B cell (primary cell): ENCODE results near the gene EGFL8. TPM values are rescaled to one million over a fixed set of nuclear protein-coding genes. Genes with fewer than 3 reads are reported as not detected.

Source experiments
- ATAC-seq: fragments of 200-7000 bp; cut with Tn5 transposase; one replicate; pipeline ENCODE4 v1.10.0; 2021; ENCODE audit warnings: low read depth, mild to moderate bottlenecking, moderate number of reproducible peaks, moderate library complexity
- CTCF ChIA-PET: fragments of 350-600 bp; sonication (Branson Sonifier 250); formaldehyde crosslinking; loops from one replicate; lab custom pipeline; 2021; ENCODE audit warnings: antibody characterized with exemption, inconsistent platforms; lab: Charles Lee
- POLR2A ChIA-PET: fragments of 350-600 bp; sonication (Branson Sonifier 250); formaldehyde crosslinking; loops from one replicate; lab custom pipeline; 2021; ENCODE audit warnings: antibody characterized with exemption; lab: Charles Lee
- DNase-seq: peaks from one replicate; pipeline ENCODE4 v3.0.0; 2013
- H2AFZ ChIP-seq: 2 replicates; pipeline ENCODE4 v1.6.1; 2012; ENCODE audit warnings: mild to moderate bottlenecking, low read depth, low read length; ENCODE audit not compliant: insufficient read depth, poor library complexity, severe bottlenecking
- H3K27ac ChIP-seq, 2 donors: 1 replicate in 1 of 2; 2 replicates in 1 of 2; pipeline ENCODE4 v1.5.1; 2012 to 2013; ENCODE audit warnings: low read length in 2 of 2, mild to moderate bottlenecking in 2 of 2, moderate library complexity in 1 of 2
- H3K27me3 ChIP-seq, 4 experiments: fragments of 200-600 bp in 1 of 4; sonication (generic) in 1 of 4; replicated peaks in 1 of 4; 1 replicate in 2 of 4; 2 replicates in 2 of 4; pipeline versions ENCODE4 v1.6.1 to v1.7.0; 2013 to 2016; ENCODE audit warnings: low read length in 3 of 4, mild to moderate bottlenecking in 2 of 4, mixed read lengths in 1 of 4, moderate library complexity in 1 of 4; ENCODE audit not compliant: insufficient read depth in 4 of 4, control insufficient read depth in 3 of 4; ENCODE audit errors: control extremely low read depth in 1 of 4
- H3K36me3 ChIP-seq, 2 experiments: replicated peaks in 1 of 2; 1 replicate in 1 of 2; 2 replicates in 1 of 2; pipeline versions ENCODE4 v1.6.1 to v1.7.1; 2013; ENCODE audit warnings: low read length in 1 of 2; ENCODE audit not compliant: insufficient read depth in 2 of 2, control insufficient read depth in 1 of 2; ENCODE audit errors: control extremely low read depth in 1 of 2, extremely low read depth in 1 of 2
- H3K4me1 ChIP-seq, 2 donors: fragments of 200-600 bp in 1 of 2; sonication (generic) in 1 of 2; 1 replicate in 1 of 2; 2 replicates in 1 of 2; pipeline versions ENCODE4 v1.5.1 to v1.6.1; 2013 to 2017; ENCODE audit warnings: low read length in 2 of 2; ENCODE audit not compliant: control insufficient read depth in 2 of 2, insufficient read depth in 2 of 2
- H3K4me2 ChIP-seq: replicated peaks from 2 replicates; pipeline ENCODE3; 2012; ENCODE audit warnings: mild to moderate bottlenecking, low read depth, low read length; ENCODE audit not compliant: poor library complexity, severe bottlenecking
- H3K4me3 ChIP-seq, 5 experiments: fragments of 200-600 bp in 1 of 5; sonication (generic) in 1 of 5; 1 replicate in 3 of 5; 2 replicates in 2 of 5; pipeline versions ENCODE4 v1.5.1 to v1.7.0; 2011 to 2016; ENCODE audit warnings: low read length in 4 of 5, mild to moderate bottlenecking in 4 of 5, low read depth in 2 of 5, control low read depth in 1 of 5, moderate library complexity in 1 of 5; ENCODE audit not compliant: insufficient read depth in 1 of 5; ENCODE audit errors: control extremely low read depth in 1 of 5, extremely low read depth in 1 of 5
- H3K79me2 ChIP-seq: fragments of 200-600 bp; sonication (generic); one replicate; pipeline ENCODE4 v1.6.0; 2016; ENCODE audit warnings: low read length; ENCODE audit not compliant: control insufficient read depth, insufficient read depth
- H3K9ac ChIP-seq: fragments of 200-600 bp; sonication (generic); 2 replicates; pipeline ENCODE4 v1.6.1; 2017; ENCODE audit warnings: mild to moderate bottlenecking, low read length, moderate library complexity
- H3K9me3 ChIP-seq, 3 donors: one replicate each; pipeline versions ENCODE4 v1.6.1 to v1.7.1; 2013; ENCODE audit warnings: low read length in 2 of 3; ENCODE audit not compliant: control insufficient read depth in 2 of 3, insufficient read depth in 1 of 3; ENCODE audit errors: control extremely low read depth in 1 of 3
- H4K20me1 ChIP-seq: 2 replicates; pipeline ENCODE4 v1.6.0; 2012; ENCODE audit warnings: mild to moderate bottlenecking, low read length; ENCODE audit not compliant: insufficient read depth, control insufficient read depth, poor library complexity, severe bottlenecking
- H3K27ac Mint-ChIP-seq: one replicate; pipeline ENCODE4 v1.8.0; 2021; ENCODE audit warnings: mixed read lengths
- H3K27me3 Mint-ChIP-seq: one replicate; pipeline ENCODE4 v1.8.0; 2021; ENCODE audit warnings: mixed read lengths
- H3K4me1 Mint-ChIP-seq: one replicate; pipeline ENCODE4 v1.8.0; 2021; ENCODE audit warnings: mixed read lengths
- H3K4me3 Mint-ChIP-seq: one replicate; pipeline ENCODE4 v1.8.0; 2021; ENCODE audit warnings: mixed read lengths
- H3K9me3 Mint-ChIP-seq: one replicate; pipeline ENCODE4 v1.8.0; 2022; ENCODE audit warnings: mixed read lengths; ENCODE audit not compliant: insufficient read depth
- EZH2 ChIP-seq: IDR thresholded peaks from 2 replicates; pipeline ENCODE4 v1.6.1; 2012; ENCODE audit warnings: borderline replicate concordance, low read depth, mild to moderate bottlenecking, moderate library complexity, low read length; ENCODE audit not compliant: insufficient read depth, poor library complexity, severe bottlenecking
- WGBS: methylation state at CpG from one replicate; pipeline ENCODE4 v1.1.5; 2013; ENCODE audit warnings: missing lambda C conversion rate; ENCODE audit not compliant: insufficient coverage; 5-methylcytosine and 5-hydroxymethylcytosine counted together
- intact Hi-C: fragments of 100-400 bp; cut with micrococcal nuclease; formaldehyde crosslinking; loops from one replicate; pipeline ENCODE4 v1.10.0; 2022
- polyA plus RNA-seq: library from polyadenylated mRNA; depleted of rRNA; stranded (reverse); fragments of >200 nt; gene quantifications from 2 replicates; pipeline ENCODE4 v1.2.3, GENCODE V29; 2012
- total RNA-seq, 2 donors: library from RNA; stranded (reverse); fragments of 120-200 nt in 1 of 2; gene quantifications; 1 replicate in 1 of 2; 2 replicates in 1 of 2; pipeline versions ENCODE4 v1.2.3 to v1.2.4, GENCODE V29; 2013 to 2022
- TF ChIP-seq, protein P1 (sequence below): fragments of 200-600 bp; IDR thresholded peaks from one replicate; pipeline ENCODE4 v1.8.0; 2022; ENCODE audit warnings: antibody characterized with exemption, mild to moderate bottlenecking

EGFL8 gene
- total and polyA plus RNA-seq, 2 donors (not counting 1 experiment from before 2014, with no cell fraction given) = 0.91 to 3.9 TPM

DNA sequence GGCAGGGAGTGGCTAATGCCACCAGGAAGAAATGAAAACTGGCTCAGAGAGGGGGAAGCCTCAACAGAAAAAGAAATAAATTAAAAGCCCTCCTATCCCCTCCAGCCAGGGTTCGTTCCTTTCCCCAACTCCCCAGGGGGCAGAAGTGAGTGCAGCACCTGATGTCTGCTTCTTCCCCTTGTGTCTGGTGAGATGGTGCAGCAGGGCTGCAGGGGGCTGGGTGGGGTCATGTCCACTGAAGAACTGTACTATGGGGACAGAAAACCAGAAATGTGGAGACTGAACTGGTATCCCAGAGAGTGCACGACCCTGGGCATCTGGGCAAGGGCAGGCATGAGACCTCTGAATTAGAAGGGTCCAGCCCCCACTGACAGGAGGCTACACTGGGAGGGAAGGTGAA is 4.0 kb downstream of the EGFL8 start:
- POLR2A ChIA-PET = no interaction called here
- WGBS = 67% methylated on average over 1 of the region's 2 CpGs

DNA sequence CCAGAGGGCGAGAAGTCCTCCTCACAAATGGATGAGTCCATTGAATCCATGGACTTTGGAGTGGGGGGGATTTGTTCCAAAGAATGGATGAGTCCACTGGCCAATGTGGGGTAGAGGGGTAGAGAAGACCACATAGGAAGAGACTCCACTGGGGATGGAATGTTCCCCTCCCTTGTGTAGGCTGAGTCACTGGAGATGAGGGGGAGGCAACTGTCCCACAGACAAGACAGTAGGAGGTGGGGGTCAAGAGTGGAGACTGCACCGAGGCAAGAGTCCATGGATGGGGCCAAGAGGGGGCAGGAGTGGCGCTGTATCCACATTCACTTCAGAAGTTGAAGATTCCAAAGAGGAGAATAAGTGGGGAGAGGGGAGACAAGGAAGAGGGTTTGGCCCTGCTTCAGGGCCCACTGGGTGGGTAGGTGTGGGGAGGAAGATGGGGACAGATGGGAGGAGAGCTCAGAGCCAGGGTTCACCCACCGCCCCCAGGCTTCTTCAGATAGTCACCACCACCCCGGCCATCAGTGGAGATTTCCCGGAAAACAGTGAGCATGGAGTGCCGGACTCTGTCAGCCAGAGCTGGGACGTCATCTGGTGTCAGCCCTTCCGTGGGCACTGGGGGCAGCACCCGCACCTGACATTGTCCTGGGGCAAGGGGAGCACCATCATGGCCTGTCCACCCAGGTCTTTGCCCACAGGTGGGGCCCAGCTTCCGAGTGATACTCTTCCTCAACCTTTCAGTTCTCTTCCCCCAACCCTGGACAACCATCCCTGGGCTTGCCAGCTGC is 4.6 kb downstream of the EGFL8 start:
- H3K4me3 Mint-ChIP-seq = no peak overlapping the region
- Histone ChIP-seq H4K20me1 (no peaks in the 10 kb centered on the region), H3K4me2 (no peak overlapping the region), H2AFZ (no peak overlapping the region), H3K9me3 (no peaks in the 10 kb centered on the region), H3K27me3 (no peaks in the 10 kb centered on the region), H3K9ac (no peak overlapping the region), H3K4me3 (no peak overlapping the region), H3K27ac (no peak overlapping the region), H3K36me3 (peaks cover 7 to 23% of the 10 kb centered on the region in 2 experiments), H3K79me2 (no peaks in the 10 kb centered on the region), H3K4me1 (peaks cover 0 to 16% of the 10 kb centered on the region in 2 donors)
- no peak overlapping the region for H3K27ac Mint-ChIP-seq
- intact Hi-C loops = no loop called here
- no peak for TF ChIP-seq EZH2
- TF ChIP-seq, protein P1, sequence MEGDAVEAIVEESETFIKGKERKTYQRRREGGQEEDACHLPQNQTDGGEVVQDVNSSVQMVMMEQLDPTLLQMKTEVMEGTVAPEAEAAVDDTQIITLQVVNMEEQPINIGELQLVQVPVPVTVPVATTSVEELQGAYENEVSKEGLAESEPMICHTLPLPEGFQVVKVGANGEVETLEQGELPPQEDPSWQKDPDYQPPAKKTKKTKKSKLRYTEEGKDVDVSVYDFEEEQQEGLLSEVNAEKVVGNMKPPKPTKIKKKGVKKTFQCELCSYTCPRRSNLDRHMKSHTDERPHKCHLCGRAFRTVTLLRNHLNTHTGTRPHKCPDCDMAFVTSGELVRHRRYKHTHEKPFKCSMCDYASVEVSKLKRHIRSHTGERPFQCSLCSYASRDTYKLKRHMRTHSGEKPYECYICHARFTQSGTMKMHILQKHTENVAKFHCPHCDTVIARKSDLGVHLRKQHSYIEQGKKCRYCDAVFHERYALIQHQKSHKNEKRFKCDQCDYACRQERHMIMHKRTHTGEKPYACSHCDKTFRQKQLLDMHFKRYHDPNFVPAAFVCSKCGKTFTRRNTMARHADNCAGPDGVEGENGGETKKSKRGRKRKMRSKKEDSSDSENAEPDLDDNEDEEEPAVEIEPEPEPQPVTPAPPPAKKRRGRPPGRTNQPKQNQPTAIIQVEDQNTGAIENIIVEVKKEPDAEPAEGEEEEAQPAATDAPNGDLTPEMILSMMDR = no peak
- no peaks in the 10 kb centered on the region for H3K27me3 Mint-ChIP-seq
- no peaks in the 10 kb centered on the region for H3K9me3 Mint-ChIP-seq
- H3K4me1 Mint-ChIP-seq = peaks cover 15% of the 10 kb centered on the region
- no peak for ATAC-seq
- WGBS = 98% methylated on average over 10 of the region's 11 CpGs
- CTCF ChIA-PET = no interaction called here
- DNase-seq = no peak
- POLR2A ChIA-PET = no interaction called here

More for the DNA sequence above, 4.0 kb downstream of the EGFL8 start:
- Histone ChIP-seq H3K36me3 (peaks cover 7 to 23% of the 10 kb centered on the region in 2 experiments), H3K79me2 (no peaks in the 10 kb centered on the region), H3K4me3 (no peak overlapping the region), H3K9me3 (no peaks in the 10 kb centered on the region), H3K27me3 (no peaks in the 10 kb centered on the region), H3K27ac (no peak overlapping the region), H3K9ac (no peak overlapping the region), H3K4me2 (no peak overlapping the region), H4K20me1 (no peaks in the 10 kb centered on the region), H2AFZ (no peak overlapping the region), H3K4me1 (peaks cover 0 to 13% of the 10 kb centered on the region in 2 donors)
- DNase-seq = no peak
- H3K4me3 Mint-ChIP-seq = no peak overlapping the region
- intact Hi-C loops = no loop called here
- ATAC-seq = no peak
- CTCF ChIA-PET = no interaction called here
- no peak overlapping the region for H3K27ac Mint-ChIP-seq
- H3K4me1 Mint-ChIP-seq = peaks cover 12% of the 10 kb centered on the region
- TF ChIP-seq, protein P1 = no peak
- TF ChIP-seq EZH2 = no peak
- H3K27me3 Mint-ChIP-seq = no peaks in the 10 kb centered on the region
- H3K9me3 Mint-ChIP-seq = no peaks in the 10 kb centered on the region
